Smooth muscle cell (in vitro differentiated cells): ENCODE results near the gene CRTAC1. TPM values are rescaled to one million over a fixed set of nuclear protein-coding genes. Genes with fewer than 3 reads are reported as not detected.

ENCODE experiments used
- DNase-seq: peaks from one replicate; lab custom pipeline; 2025; ENCODE audit not compliant: unreplicated experiment; lab: John Stamatoyannopoulos, UW
- H2AFZ ChIP-seq: fragments of 200-600 bp; sonication (generic); 2 replicates; pipeline ENCODE4 v1.6.0; 2016; ENCODE audit warnings: antibody characterized with exemption, low read depth, mild to moderate bottlenecking
- H3F3A ChIP-seq: fragments of 200-600 bp; sonication (generic); 2 replicates; pipeline ENCODE4 v1.6.0; 2017; ENCODE audit warnings: antibody characterized with exemption, low read depth
- H3K27ac ChIP-seq: fragments of 200-600 bp; sonication (generic); 2 replicates; pipeline ENCODE4 v1.5.1; 2016; ENCODE audit warnings: low read depth, mild to moderate bottlenecking
- H3K27me3 ChIP-seq: fragments of 200-600 bp; sonication (generic); 2 replicates; pipeline ENCODE4 v1.6.1; 2016; ENCODE audit warnings: low read depth, mild to moderate bottlenecking
- H3K36me3 ChIP-seq: fragments of 200-600 bp; sonication (generic); 2 replicates; pipeline ENCODE4 v1.5.1; 2016; ENCODE audit warnings: low read depth
- H3K4me1 ChIP-seq: fragments of 200-600 bp; sonication (generic); 2 replicates; pipeline ENCODE4 v1.5.1; 2016; ENCODE audit warnings: low read depth
- H3K4me2 ChIP-seq: fragments of 200-600 bp; sonication (generic); 2 replicates; pipeline ENCODE4 v1.6.0; 2016; ENCODE audit warnings: mild to moderate bottlenecking
- H3K4me3 ChIP-seq: fragments of 200-600 bp; sonication (generic); 2 replicates; pipeline ENCODE4 v1.5.1; 2016; ENCODE audit warnings: mild to moderate bottlenecking
- H3K79me2 ChIP-seq: fragments of 200-600 bp; sonication (generic); 2 replicates; pipeline ENCODE4 v1.6.0; 2016; ENCODE audit warnings: low read depth, mild to moderate bottlenecking
- H3K9ac ChIP-seq: fragments of 200-600 bp; sonication (generic); 2 replicates; pipeline ENCODE4 v1.6.0; 2016; ENCODE audit warnings: low read depth
- H3K9me3 ChIP-seq: fragments of 200-600 bp; sonication (generic); replicated peaks from 2 replicates; pipeline ENCODE4 v1.5.1; 2016; ENCODE audit warnings: low read depth
- H4K20me1 ChIP-seq: fragments of 200-600 bp; sonication (generic); 2 replicates; pipeline ENCODE4 v1.6.0; 2016; ENCODE audit warnings: low read depth
- WGBS: methylation state at CpG from one replicate; pipeline ENCODE4 v1.1.7; 2016; ENCODE audit warnings: low lambda C conversion rate; 5-methylcytosine and 5-hydroxymethylcytosine counted together
- polyA plus RNA-seq: library from polyadenylated mRNA; unstranded; fragments of >200 nt; fragmentation: Nextera tagmentation; extraction: Ambion mirVana; gene quantifications from 2 replicates; pipeline ENCODE4 v1.2.1, GENCODE V29; 2016
- total RNA-seq: library from RNA; depleted of rRNA; stranded (reverse); fragments of >200 nt; gene quantifications from 2 replicates; pipeline ENCODE4 v1.2.3, GENCODE V29; 2014
- TF ChIP-seq, protein P1 (sequence below): fragments of 200-600 bp; sonication (generic); IDR thresholded peaks from 2 replicates; pipeline ENCODE4 v1.5.1; 2017; ENCODE audit warnings: borderline replicate concordance, mild to moderate bottlenecking, antibody characterized with exemption; ENCODE audit not compliant: insufficient read depth, poor library complexity, severe bottlenecking

CRTAC1 gene
- total and polyA plus RNA-seq, 2 experiments from 2014 or later: 0.31 to 0.65 TPM

DNA sequence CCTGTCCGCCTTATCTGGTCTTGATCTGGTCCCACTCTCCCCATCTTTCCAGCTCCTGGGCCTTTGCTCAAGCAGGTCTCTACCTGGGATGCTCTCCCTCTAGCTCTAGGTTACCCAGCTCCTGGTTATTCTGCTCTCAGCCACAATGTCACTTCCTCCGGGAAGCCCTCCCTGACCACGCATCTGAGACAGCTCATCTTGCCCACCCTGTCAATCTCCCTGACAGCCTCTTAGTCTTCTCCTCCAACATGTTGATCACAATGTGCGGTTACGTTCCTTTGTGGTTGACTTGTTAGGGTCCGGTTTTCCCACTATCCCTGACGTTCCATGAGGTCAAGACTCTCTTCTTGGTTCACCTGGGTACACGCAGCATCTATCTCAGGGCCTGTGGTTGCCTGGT, 125.1 kb downstream of the CRTAC1 start:
- Histone ChIP-seq H3K4me1 (no peaks in the 10 kb centered on the region), H3K4me3 (no peak overlapping the region), H3K4me2 (no peak overlapping the region), H3K79me2 (no peaks in the 10 kb centered on the region), H3K27me3 (no peaks in the 10 kb centered on the region), H3K9ac (no peak overlapping the region), H3F3A (no peaks in the 10 kb centered on the region), H4K20me1 (no peaks in the 10 kb centered on the region), H3K36me3 (no peaks in the 10 kb centered on the region), H3K9me3 (no peaks in the 10 kb centered on the region), H2AFZ (no peak overlapping the region), H3K27ac (no peak overlapping the region)
- TF ChIP-seq, protein P1, sequence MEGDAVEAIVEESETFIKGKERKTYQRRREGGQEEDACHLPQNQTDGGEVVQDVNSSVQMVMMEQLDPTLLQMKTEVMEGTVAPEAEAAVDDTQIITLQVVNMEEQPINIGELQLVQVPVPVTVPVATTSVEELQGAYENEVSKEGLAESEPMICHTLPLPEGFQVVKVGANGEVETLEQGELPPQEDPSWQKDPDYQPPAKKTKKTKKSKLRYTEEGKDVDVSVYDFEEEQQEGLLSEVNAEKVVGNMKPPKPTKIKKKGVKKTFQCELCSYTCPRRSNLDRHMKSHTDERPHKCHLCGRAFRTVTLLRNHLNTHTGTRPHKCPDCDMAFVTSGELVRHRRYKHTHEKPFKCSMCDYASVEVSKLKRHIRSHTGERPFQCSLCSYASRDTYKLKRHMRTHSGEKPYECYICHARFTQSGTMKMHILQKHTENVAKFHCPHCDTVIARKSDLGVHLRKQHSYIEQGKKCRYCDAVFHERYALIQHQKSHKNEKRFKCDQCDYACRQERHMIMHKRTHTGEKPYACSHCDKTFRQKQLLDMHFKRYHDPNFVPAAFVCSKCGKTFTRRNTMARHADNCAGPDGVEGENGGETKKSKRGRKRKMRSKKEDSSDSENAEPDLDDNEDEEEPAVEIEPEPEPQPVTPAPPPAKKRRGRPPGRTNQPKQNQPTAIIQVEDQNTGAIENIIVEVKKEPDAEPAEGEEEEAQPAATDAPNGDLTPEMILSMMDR: no peak
- 85% methylated on average over 8 of the region's 8 CpGs for WGBS
- no peak for DNase-seq

- no peaks in the 10 kb centered on the region for H3K27me3 ChIP-seq
- H3K9me3 ChIP-seq: no peaks in the 10 kb centered on the region
- no peaks in the 10 kb centered on the region for H3K4me1 ChIP-seq
- H3F3A ChIP-seq: no peaks in the 10 kb centered on the region
- H3K4me3 ChIP-seq: no peak overlapping the region
- no peak overlapping the region for H3K27ac ChIP-seq
- WGBS: 90% methylated on average over 11 of the region's 11 CpGs
- no peak overlapping the region for H2AFZ ChIP-seq
- DNase-seq: no peak
- no peaks in the 10 kb centered on the region for H4K20me1 ChIP-seq
- H3K79me2 ChIP-seq: no peaks in the 10 kb centered on the region
- H3K4me2 ChIP-seq: no peak overlapping the region
- H3K36me3 ChIP-seq: no peaks in the 10 kb centered on the region
- TF ChIP-seq, protein P1: no peak
- H3K9ac ChIP-seq: no peak overlapping the region
These were observed 125.8 kb downstream of the CRTAC1 start for GRCh38 chr10:97904576-97904975.

DNA sequence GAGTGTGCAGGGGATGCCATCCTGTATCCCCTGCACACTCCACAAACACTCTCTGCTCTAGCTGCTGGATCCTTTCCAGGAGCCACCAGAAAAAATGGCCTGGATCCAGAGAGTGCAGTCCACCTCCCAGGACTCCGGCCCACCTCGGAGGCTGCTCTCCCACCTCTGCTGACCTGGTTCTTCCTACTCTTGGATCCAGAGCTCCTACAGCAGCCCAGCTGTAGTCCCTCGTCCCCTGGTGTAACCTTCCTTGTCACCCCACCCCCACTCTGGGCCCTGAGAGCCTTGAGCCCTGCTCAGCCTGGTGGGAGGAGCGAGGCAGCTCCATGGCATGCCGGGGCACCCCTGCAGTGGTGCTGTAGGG, 126.4 kb downstream of the CRTAC1 start:
- Histone ChIP-seq H3K4me3 (no peak overlapping the region), H3F3A (no peaks in the 10 kb centered on the region)
- 81% methylated on average over 5 of the region's 5 CpGs for WGBS

More for the DNA sequence above, 126.4 kb downstream of the CRTAC1 start:
- Histone ChIP-seq H2AFZ (no peak overlapping the region), H3K79me2 (no peaks in the 10 kb centered on the region), H3K4me2 (no peak overlapping the region), H3K27ac (no peak overlapping the region), H4K20me1 (no peaks in the 10 kb centered on the region), H3K9me3 (no peaks in the 10 kb centered on the region), H3K9ac (no peak overlapping the region), H3K27me3 (no peaks in the 10 kb centered on the region), H3K4me1 (no peaks in the 10 kb centered on the region), H3K36me3 (no peaks in the 10 kb centered on the region)
- no peak for DNase-seq
- TF ChIP-seq, protein P1: no peak
